Nasal cavity respiratory epithelium epithelial cell of viscerocranial mucosa (primary cell): ENCODE results near the gene ZNF850. TPM values are rescaled to one million over a fixed set of nuclear protein-coding genes. Genes with fewer than 3 reads are reported as not detected.

Source experiments
- total RNA-seq: library from RNA; depleted of rRNA; stranded (reverse); fragments of >200 nt; gene quantifications from 2 replicates; pipeline ENCODE4 v1.2.3, GENCODE V29; 2014

ZNF850 gene
- total RNA-seq: 1.4 and 2.2 TPM in 2 replicates

DNA sequence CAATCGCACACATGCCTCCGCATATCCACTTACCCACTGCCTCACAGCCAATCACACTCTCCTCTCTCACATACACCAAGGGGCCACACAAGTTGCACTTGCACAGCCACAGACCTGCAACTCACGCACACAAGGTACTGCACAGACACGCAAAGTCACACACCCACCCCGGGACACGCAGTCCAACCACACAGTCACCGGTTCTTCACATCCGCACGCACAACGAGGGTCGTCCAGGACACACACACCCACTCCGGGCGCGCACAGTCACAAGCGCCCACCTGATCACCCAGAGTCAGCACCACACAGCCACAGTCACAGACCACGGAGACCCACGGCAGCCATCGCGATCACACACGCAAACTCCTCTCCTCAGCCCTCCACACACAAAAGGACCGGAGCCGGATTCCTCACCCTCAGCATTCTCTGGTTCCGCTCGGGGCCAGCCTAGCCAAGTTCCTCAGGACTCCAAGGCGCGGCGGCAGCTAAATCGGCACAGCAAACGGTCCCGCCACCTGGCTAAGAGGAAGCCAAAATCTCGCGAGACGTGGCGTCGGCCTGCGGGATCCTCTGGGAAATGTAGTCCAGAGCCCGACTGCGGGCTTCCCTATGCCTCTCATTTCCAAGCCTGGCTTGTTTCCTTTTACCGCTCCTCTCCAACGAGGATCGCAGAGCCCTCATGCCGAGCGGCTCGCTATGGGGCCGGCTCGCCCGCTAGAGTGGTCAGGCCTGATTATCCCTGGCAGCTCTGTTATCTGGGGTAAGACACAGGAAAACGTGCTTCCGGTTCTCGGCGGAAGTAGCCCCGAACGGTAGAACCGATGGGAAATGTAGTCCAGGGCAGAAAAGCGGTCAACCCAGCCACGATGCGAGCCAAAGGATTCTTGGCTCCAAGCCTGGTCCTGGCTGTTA, at the start of gene ZNF850:
Gene ZNF850 (minus strand): TSS at position 497 of the 912 bp plus-strand sequence. CDS start 10,201 bp downstream, outside the sequence.

DNA sequence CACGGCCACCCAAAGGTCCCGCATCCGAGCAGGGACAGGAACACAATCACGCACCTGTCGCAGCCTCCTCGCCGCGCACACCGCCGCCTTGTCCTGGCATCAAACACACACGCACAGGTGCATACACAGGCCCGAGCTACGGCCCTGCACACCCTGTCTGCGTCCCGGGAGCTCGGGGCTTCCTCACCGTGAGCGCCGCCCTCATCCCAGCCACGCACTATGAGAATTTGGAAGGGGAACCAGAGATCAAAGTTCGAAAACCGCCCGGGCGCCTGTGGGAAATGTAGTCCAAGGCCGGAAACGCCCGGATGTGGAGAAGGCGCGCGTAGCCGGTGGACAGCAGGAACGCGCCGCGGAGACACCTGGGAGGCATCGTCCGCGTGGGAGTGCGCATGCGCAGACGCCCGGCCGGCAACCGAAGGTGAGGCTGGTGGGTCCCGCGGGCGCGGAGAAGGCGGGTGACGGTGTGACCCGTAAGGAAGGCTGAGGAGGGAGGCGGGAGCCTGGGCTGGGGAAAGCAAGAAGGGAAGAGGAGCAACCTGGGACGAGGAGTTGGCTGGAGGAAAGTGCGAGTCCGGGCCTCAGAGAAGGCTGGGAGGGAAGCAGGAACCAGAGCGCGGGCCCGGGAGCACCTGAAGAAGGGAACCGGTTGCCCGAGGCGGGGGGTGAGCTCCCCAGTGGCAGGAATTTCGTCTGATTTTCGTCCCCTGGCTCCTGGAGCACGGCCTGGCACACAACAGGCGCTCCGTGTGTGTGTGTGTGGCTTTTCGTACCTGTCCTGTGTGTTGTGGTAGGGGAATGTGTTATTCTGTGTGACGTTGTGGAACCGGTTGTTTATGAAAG, 85.2 kb downstream of the ZNF850 start, which contains the start of gene ZNF567:
Gene ZNF567 (plus strand): TSS at position 399 of the 843 bp plus-strand sequence. CDS start 7,256 bp downstream, outside the sequence.

Other genes with a start within 250 kb of the ZNF850 start
- gene ZNF260, start 244.5 kb downstream of the ZNF850 start, total RNA-seq: 16.4 and 24.0 TPM in 2 replicates
- 9.9 and 14.4 TPM in 2 replicates for gene ZNF529, start 199.5 kb downstream of the ZNF850 start, total RNA-seq
- 4.1 and 5.8 TPM in 2 replicates for gene ZNF382, start 167.5 kb downstream of the ZNF850 start, total RNA-seq
- 11.6 and 13.7 TPM in 2 replicates for gene ZNF461, start 106.0 kb downstream of the ZNF850 start, total RNA-seq
- 8.9 and 11.5 TPM in 2 replicates for gene ZNF567, start 85.2 kb downstream of the ZNF850 start, total RNA-seq
- 6.8 and 8.3 TPM in 2 replicates for gene ZNF790, start 65.6 kb upstream of the ZNF850 start, total RNA-seq
- 1.4 and 4.0 TPM in 2 replicates for gene ZNF345, start 78.1 kb upstream of the ZNF850 start, total RNA-seq
- 3.8 and 4.1 TPM in 2 replicates for gene ZNF829, start 143.5 kb upstream of the ZNF850 start, total RNA-seq
- 14.4 and 15.5 TPM in 2 replicates for gene ZNF568, start 143.5 kb upstream of the ZNF850 start, total RNA-seq